K562 (cell line): ENCODE measurements around the gene SLC25A31. TPM values are rescaled to one million over a fixed set of nuclear protein-coding genes. Genes with fewer than 3 reads are reported as not detected.

Experiments used
- AFF4 ChIP-seq: sonication (generic); formaldehyde crosslinking; IDR thresholded peaks from 2 replicates; pipeline ENCODE4 v1.8.0; 2023; ENCODE audit warnings: mild to moderate bottlenecking, missing genetic modification reagents
- ATF6 ChIP-seq: sonication (generic); formaldehyde crosslinking; IDR thresholded peaks from 2 replicates; pipeline ENCODE4 v1.4.0; 2020; ENCODE audit warnings: mild to moderate bottlenecking, missing genetic modification reagents
- BDP1 ChIP-seq: IDR thresholded peaks from 3 replicates; pipeline ENCODE4 v1.6.1; 2011; ENCODE audit not compliant: insufficient read length, insufficient read depth
- CBFA2T3 ChIP-seq: fragments of 450-650 bp; IDR thresholded peaks from 2 replicates; pipeline ENCODE4 v1.6.1; 2017
- E2F1 ChIP-seq: sonication (generic); formaldehyde crosslinking; IDR thresholded peaks from 2 replicates; pipeline ENCODE4 v1.8.1; 2023; ENCODE audit warnings: mild to moderate bottlenecking, missing genetic modification reagents, moderate library complexity
- FOXK2 ChIP-seq, 2 experiments: fragments of 450-650 bp; IDR thresholded peaks in 1 of 2; conservative IDR thresholded peaks in 1 of 2; 2 replicates each; pipeline ENCODE4 v1.6.1; 2016; ENCODE audit warnings: low read depth in 2 of 2, mild to moderate bottlenecking in 1 of 2
- GABPA ChIP-seq: fragments of 200-800 bp; sonication (Bioruptor generic); conservative IDR thresholded peaks from 2 replicates; pipeline ENCODE4 v1.6.1; 2016; ENCODE audit warnings: low read depth, missing genetic modification characterization, missing compliant biosample characterization
- GABPB1 ChIP-seq: sonication (generic); formaldehyde crosslinking; IDR thresholded peaks from 2 replicates; pipeline ENCODE4 v1.8.0; 2022; ENCODE audit warnings: mild to moderate bottlenecking, missing genetic modification reagents
- HLTF ChIP-seq: fragments of 450-650 bp; IDR thresholded peaks from 2 replicates; pipeline ENCODE4 v1.6.1; 2016
- MAFG ChIP-seq: fragments of 450-650 bp; conservative IDR thresholded peaks from 2 replicates; pipeline ENCODE4 v1.6.1; 2016; ENCODE audit warnings: missing genetic modification characterization, missing compliant biosample characterization
- RBBP5 ChIP-seq: fragments of 200-600 bp; sonication (generic); IDR thresholded peaks from 2 replicates; pipeline ENCODE4 v1.6.1; 2012; ENCODE audit warnings: borderline replicate concordance, mild to moderate bottlenecking, low read length, control low read depth, inconsistent platforms; ENCODE audit not compliant: insufficient read depth, poor library complexity, severe bottlenecking
- RBM17 ChIP-seq: fragments of 200-400 bp; formaldehyde crosslinking; IDR thresholded peaks from 2 replicates; pipeline ENCODE4 v1.6.1; 2017; ENCODE audit warnings: low read depth, mild to moderate bottlenecking, low read length, borderline replicate concordance
- STAG1 ChIP-seq: sonication (generic); formaldehyde crosslinking; IDR thresholded peaks from 2 replicates; pipeline ENCODE4 v1.5.0; 2020; ENCODE audit warnings: missing genetic modification reagents, borderline replicate concordance
- TAF1 ChIP-seq: IDR thresholded peaks from 2 replicates; pipeline ENCODE4 v1.6.1; 2011; ENCODE audit warnings: mild to moderate bottlenecking, low read length, moderate library complexity; ENCODE audit not compliant: insufficient read depth, control insufficient read depth, severe bottlenecking; ENCODE audit errors: extremely low read depth
- TEAD4 ChIP-seq, 2 experiments: sonication (generic) in 1 of 2; formaldehyde crosslinking in 1 of 2; IDR thresholded peaks; 2 replicates each; pipeline versions ENCODE4 v1.6.1 to v1.8.0; 2012 to 2022; ENCODE audit warnings: borderline replicate concordance in 1 of 2, inconsistent platforms in 1 of 2, low read length in 1 of 2, mild to moderate bottlenecking in 1 of 2, missing genetic modification reagents in 1 of 2
- ZBTB9 ChIP-seq: fragments of 450-650 bp; formaldehyde crosslinking; IDR thresholded peaks from 2 replicates; pipeline ENCODE4 v1.4.0; 2020; ENCODE audit warnings: mild to moderate bottlenecking, moderate library complexity
- ZNF354B ChIP-seq: fragments of 250-450 bp; sonication (Bioruptor Pico); IDR thresholded peaks from 2 replicates; pipeline ENCODE4 v1.4.0; 2020
- ZNF699 ChIP-seq: fragments of 250-450 bp; sonication (Bioruptor Pico); IDR thresholded peaks from 2 replicates; pipeline ENCODE4 v1.8.0; 2021; ENCODE audit warnings: mild to moderate bottlenecking, moderate library complexity; ENCODE audit not compliant: insufficient replicate concordance
- polyA plus RNA-seq, 8 experiments: library from polyadenylated mRNA; depleted of rRNA in 4 of 8; stranded (reverse) in 5 of 8; unstranded in 3 of 8; fragments of >200 nt; fragmentation: Nextera tagmentation in 2 of 8; fragmentation: Illumina TruSeq in 1 of 8; extraction: Ambion mirVana in 2 of 8; extraction: Trizol in 1 of 8; gene quantifications; 2 replicates each; pipeline versions ENCODE4 v1.2.1 to v1.2.3, GENCODE V29; 2011 to 2014; ENCODE audit warnings: inconsistent platforms in 1 of 8, missing spikeins in 1 of 8
- total RNA-seq, 7 experiments: library from RNA; depleted of rRNA in 6 of 7; stranded (reverse); fragments of >200 nt in 6 of 7; fragmentation: Illumina TruSeq in 2 of 7; extraction: Trizol in 2 of 7; gene quantifications; 2 replicates each; pipeline versions ENCODE4 v1.2.1 to v1.2.3, GENCODE V29; 2011 to 2021; ENCODE audit warnings: low replicate concordance in 1 of 7

The SLC25A31 gene
- total and polyA plus RNA-seq, 9 of the 15 experiments (the other 6 are each of a cell fraction or from before 2014, with no cell fraction given), result 0.07 TPM; not detected in 8

- TF ChIP-seq RBM17 (no peak), TEAD4 (IDR thresholded peaks at IDR 0.05; ENCODE audit: low read length) (peak; percentile 63), TEAD4 (CRISPR knock-in tag; IDR thresholded peaks at IDR 0.05; ENCODE audit: borderline replicate concordance) (no peak), AFF4 (0 out of 2 replicates have a peak, but pooled peaks have one; percentile 11), ZNF699 (CRISPR knock-in tag) (no peak), HLTF (no peak), ATF6 (CRISPR knock-in tag) (no peak), STAG1 (CRISPR knock-in tag) (no peak), BDP1 (no peak), MAFG (tag) (no peak), E2F1 (0 out of 2 replicates have a peak, but pooled peaks have one; percentile 50), ZBTB9 (no peak), GABPA (no peak), CBFA2T3 (0 out of 2 replicates have a peak, but pooled peaks have one; percentile 9), RBBP5 (peak; percentile 4), ZNF354B (CRISPR knock-in tag) (no peak), FOXK2 (conservative IDR thresholded peaks at IDR 0.05 in 1 of 2, IDR thresholded peaks at IDR 0.05 in 1 of 2; ENCODE audit: low read depth in 2 of 2) (peak in 1 of 2 experiments; percentile 62; a peak in 2 of 4 replicates), TAF1 (peak; percentile 16), GABPB1 (CRISPR knock-in tag) (no peak; the same call in 1 of the 2 replicates)
Measured at GRCh38 chr4:127783026-127783769, 53.0 kb downstream of the SLC25A31 start (continued).
